HEK293 (cell line): Measurements from ENCODE around the gene MSANTD1.

Experiments used
- CTCF ChIA-PET: fragments of 350-600 bp; formaldehyde crosslinking; extraction: SDS; loops from one replicate; lab custom pipeline; 2021; ENCODE audit warnings: antibody characterized with exemption; lab: Yijun Ruan, JAX
- POLR2A ChIA-PET: fragments of 300-600 bp; formaldehyde crosslinking; extraction: SDS; loops from one replicate; lab custom pipeline; 2020; ENCODE audit warnings: antibody characterized with exemption, inconsistent platforms; lab: Yijun Ruan, JAX
- H3K27ac ChIP-seq: fragments of 200-500 bp; sonication (Bioruptor generic); 2 replicates; pipeline ENCODE4 v1.5.1; 2014; ENCODE audit warnings: low read depth, low read length, control low read depth, inconsistent platforms; ENCODE audit errors: extremely low read depth
- H3K36me3 ChIP-seq, 2 experiments: fragments of 200-500 bp in 1 of 2; sonication (Bioruptor generic) in 1 of 2; 1 replicate in 1 of 2; 2 replicates in 1 of 2; pipeline ENCODE4 v1.5.1; 2014 to 2017; ENCODE audit warnings: inconsistent platforms in 2 of 2, low read length in 2 of 2; ENCODE audit not compliant: control insufficient read depth in 2 of 2, insufficient read depth in 1 of 2
- H3K4me1 ChIP-seq: fragments of 200-500 bp; sonication (Bioruptor generic); 2 replicates; pipeline ENCODE4 v1.5.1; 2014; ENCODE audit warnings: mild to moderate bottlenecking, low read length, inconsistent platforms; ENCODE audit not compliant: control insufficient read depth, insufficient read depth
- H3K4me3 ChIP-seq: 2 replicates; pipeline ENCODE4 v1.5.1; 2011; ENCODE audit warnings: low read depth, mild to moderate bottlenecking, control low read depth, low read length, moderate library complexity
- H3K9me3 ChIP-seq: fragments of 200-500 bp; sonication (Bioruptor generic); 2 replicates; pipeline ENCODE4 v1.5.1; 2014; ENCODE audit warnings: low read depth, low read length, inconsistent platforms; ENCODE audit not compliant: control insufficient read depth, insufficient read depth
- IKZF3 ChIP-seq: fragments of 450-650 bp; IDR thresholded peaks from 2 replicates; pipeline ENCODE4 v1.5.0; 2018; ENCODE audit warnings: missing biosample characterization, mild to moderate bottlenecking, missing genetic modification characterization, moderate library complexity
- RBAK ChIP-seq: fragments of 450-650 bp; formaldehyde crosslinking; IDR thresholded peaks from 2 replicates; pipeline ENCODE4 v1.5.1; 2016; ENCODE audit warnings: missing biosample characterization, missing genetic modification characterization
- SCRT2 ChIP-seq: fragments of 450-650 bp; formaldehyde crosslinking; IDR thresholded peaks from 2 replicates; pipeline ENCODE4 v1.5.1; 2016; ENCODE audit warnings: missing biosample characterization, missing genetic modification characterization
- SP3 ChIP-seq: fragments of 450-650 bp; formaldehyde crosslinking; IDR thresholded peaks from 2 replicates; pipeline ENCODE4 v1.5.1; 2016; ENCODE audit warnings: missing biosample characterization, missing genetic modification characterization
- ZBTB20 ChIP-seq: fragments of 450-650 bp; formaldehyde crosslinking; IDR thresholded peaks from 2 replicates; pipeline ENCODE4 v1.5.1; 2016; ENCODE audit warnings: missing biosample characterization, missing genetic modification characterization
- ZBTB7A ChIP-seq: fragments of 450-650 bp; formaldehyde crosslinking; IDR thresholded peaks from 2 replicates; pipeline ENCODE4 v1.5.1; 2016; ENCODE audit warnings: low read depth, missing biosample characterization, missing genetic modification characterization
- ZFP3 ChIP-seq: fragments of 450-650 bp; formaldehyde crosslinking; IDR thresholded peaks from 2 replicates; pipeline ENCODE4 v1.5.1; 2016; ENCODE audit warnings: low read depth, missing biosample characterization, missing genetic modification characterization
- ZFP69B ChIP-seq: fragments of 450-650 bp; formaldehyde crosslinking; IDR thresholded peaks from 2 replicates; pipeline ENCODE4 v1.5.1; 2016; ENCODE audit warnings: missing biosample characterization, missing genetic modification characterization
- ZIC2 ChIP-seq: fragments of 450-650 bp; formaldehyde crosslinking; IDR thresholded peaks from 2 replicates; pipeline ENCODE4 v1.5.1; 2016; ENCODE audit warnings: missing biosample characterization, missing genetic modification characterization
- ZNF112 ChIP-seq: fragments of 450-650 bp; formaldehyde crosslinking; IDR thresholded peaks from 2 replicates; pipeline ENCODE4 v1.5.0; 2017; ENCODE audit warnings: missing biosample characterization, missing genetic modification characterization
- ZNF121 ChIP-seq: fragments of 450-650 bp; formaldehyde crosslinking; IDR thresholded peaks from 2 replicates; pipeline ENCODE4 v1.5.1; 2016; ENCODE audit warnings: missing biosample characterization, missing genetic modification characterization
- ZNF133 ChIP-seq: fragments of 450-650 bp; formaldehyde crosslinking; IDR thresholded peaks from 2 replicates; pipeline ENCODE4 v1.5.1; 2016; ENCODE audit warnings: missing biosample characterization, missing genetic modification characterization
- ZNF157 ChIP-seq: fragments of 450-650 bp; formaldehyde crosslinking; IDR thresholded peaks from 2 replicates; pipeline ENCODE4 v1.5.1; 2016; ENCODE audit warnings: missing biosample characterization, missing genetic modification characterization
- ZNF169 ChIP-seq: fragments of 450-650 bp; formaldehyde crosslinking; IDR thresholded peaks from 2 replicates; pipeline ENCODE4 v1.5.1; 2016; ENCODE audit warnings: missing biosample characterization, missing genetic modification characterization
- ZNF175 ChIP-seq: fragments of 450-650 bp; formaldehyde crosslinking; IDR thresholded peaks from 2 replicates; pipeline ENCODE4 v1.5.1; 2016; ENCODE audit warnings: missing biosample characterization, missing genetic modification characterization
- ZNF324 ChIP-seq: fragments of 450-650 bp; formaldehyde crosslinking; IDR thresholded peaks from 2 replicates; pipeline ENCODE4 v1.5.1; 2016; ENCODE audit warnings: missing biosample characterization, missing genetic modification characterization
- ZNF354C ChIP-seq: fragments of 450-650 bp; formaldehyde crosslinking; IDR thresholded peaks from 2 replicates; pipeline ENCODE4 v1.5.1; 2016; ENCODE audit warnings: missing biosample characterization, missing genetic modification characterization, low read depth, borderline replicate concordance
- ZNF362 ChIP-seq: fragments of 450-650 bp; formaldehyde crosslinking; IDR thresholded peaks from 2 replicates; pipeline ENCODE4 v1.5.1; 2016; ENCODE audit warnings: missing biosample characterization, missing genetic modification characterization
- ZNF37A ChIP-seq: fragments of 450-650 bp; IDR thresholded peaks from 2 replicates; pipeline ENCODE4 v1.5.1; 2018; ENCODE audit warnings: missing biosample characterization, missing genetic modification characterization
- ZNF501 ChIP-seq: fragments of 450-650 bp; formaldehyde crosslinking; IDR thresholded peaks from 2 replicates; pipeline ENCODE4 v1.5.1; 2016; ENCODE audit warnings: missing biosample characterization, missing genetic modification characterization
- ZNF521 ChIP-seq: fragments of 450-650 bp; formaldehyde crosslinking; IDR thresholded peaks from 2 replicates; pipeline ENCODE4 v1.5.1; 2017; ENCODE audit warnings: missing biosample characterization, mild to moderate bottlenecking, missing genetic modification characterization
- ZNF623 ChIP-seq: fragments of 450-650 bp; formaldehyde crosslinking; IDR thresholded peaks from 2 replicates; pipeline ENCODE4 v1.5.1; 2016; ENCODE audit warnings: missing biosample characterization, missing genetic modification characterization
- ZNF629 ChIP-seq: fragments of 450-650 bp; formaldehyde crosslinking; IDR thresholded peaks from 2 replicates; pipeline ENCODE4 v1.5.1; 2017; ENCODE audit warnings: missing biosample characterization, missing genetic modification characterization
- ZNF701 ChIP-seq: fragments of 450-650 bp; formaldehyde crosslinking; IDR thresholded peaks from 2 replicates; pipeline ENCODE4 v1.5.1; 2016; ENCODE audit warnings: missing biosample characterization, missing genetic modification characterization
- ZNF785 ChIP-seq: fragments of 450-650 bp; formaldehyde crosslinking; IDR thresholded peaks from 2 replicates; pipeline ENCODE4 v1.5.1; 2016; ENCODE audit warnings: missing biosample characterization, missing genetic modification characterization
- ZNF791 ChIP-seq: fragments of 450-650 bp; formaldehyde crosslinking; IDR thresholded peaks from 2 replicates; pipeline ENCODE4 v1.5.1; 2016; ENCODE audit warnings: missing biosample characterization, missing genetic modification characterization
- ZNF792 ChIP-seq: fragments of 450-650 bp; formaldehyde crosslinking; IDR thresholded peaks from 2 replicates; pipeline ENCODE4 v1.5.1; 2016; ENCODE audit warnings: missing biosample characterization, missing genetic modification characterization
- ZNF830 ChIP-seq: fragments of 450-650 bp; IDR thresholded peaks from 2 replicates; pipeline ENCODE4 v1.5.0; 2018; ENCODE audit warnings: missing biosample characterization, missing genetic modification characterization, low read depth, mild to moderate bottlenecking, moderate library complexity
- TF ChIP-seq, protein P1 (sequence below): fragments of 450-650 bp; formaldehyde crosslinking; IDR thresholded peaks from 2 replicates; pipeline ENCODE4 v1.5.1; 2016; ENCODE audit warnings: missing biosample characterization, missing genetic modification characterization, borderline replicate concordance

The MSANTD1 gene

DNA sequence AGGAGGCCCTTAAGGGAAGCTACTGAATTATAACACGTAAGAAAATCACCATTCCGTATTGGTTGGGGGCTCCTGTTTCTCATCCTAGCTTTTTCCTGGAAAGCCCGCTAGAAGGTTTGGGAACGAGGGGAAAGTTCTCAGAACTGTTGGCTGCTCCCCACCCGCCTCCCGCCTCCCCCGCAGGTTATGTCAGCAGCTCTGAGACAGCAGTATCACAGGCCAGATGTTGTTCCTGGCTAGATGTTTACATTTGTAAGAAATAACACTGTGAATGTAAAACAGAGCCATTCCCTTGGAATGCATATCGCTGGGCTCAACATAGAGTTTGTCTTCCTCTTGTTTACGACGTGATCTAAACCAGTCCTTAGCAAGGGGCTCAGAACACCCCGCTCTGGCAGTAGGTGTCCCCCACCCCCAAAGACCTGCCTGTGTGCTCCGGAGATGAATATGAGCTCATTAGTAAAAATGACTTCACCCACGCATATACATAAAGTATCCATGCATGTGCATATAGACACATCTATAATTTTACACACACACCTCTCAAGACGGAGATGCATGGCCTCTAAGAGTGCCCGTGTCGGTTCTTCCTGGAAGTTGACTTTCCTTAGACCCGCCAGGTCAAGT, 6.9 kb upstream of the MSANTD1 start (continued):
- TF ChIP-seq ZNF792 (tag by site-specific recombination) = no peak
- no peak for TF ChIP-seq ZNF37A (tag by site-specific recombination)
- no peak for TF ChIP-seq ZNF785

- TF ChIP-seq ZNF121 (no peak), ZNF169 (no peak), ZNF133 (no peak), IKZF3 (no peak)
- ChIA-PET CTCF (interaction anchor here (1.2 kb wide), 1 partner anchor 200 kb away, joined by 3 read pairs; no protein-coding TSS in a partner anchor), POLR2A (no interaction called here)
- Histone ChIP-seq H3K9me3 (no peaks in the 10 kb centered on the region), H3K36me3 (peaks cover 0 to 49% of the 10 kb centered on the region in 2 experiments; a peak in 1 of 3 replicates), H3K27ac (no peak overlapping the region), H3K4me3 (no peak overlapping the region), H3K4me1 (no peaks in the 10 kb centered on the region)
Measured at GRCh38 chr4:3243136-3243780, 5.7 kb upstream of the MSANTD1 start.

GRCh38 chr4:3244002-3244401, 5.0 kb upstream of the MSANTD1 start:
- H3K4me1 ChIP-seq = no peaks in the 10 kb centered on the region
- H3K27ac ChIP-seq = no peak overlapping the region
- H3K36me3 ChIP-seq = peaks cover 0 to 43% of the 10 kb centered on the region in 2 experiments; a peak in 1 of 3 replicates
- no peaks in the 10 kb centered on the region for H3K9me3 ChIP-seq
- TF ChIP-seq ZNF629 (tag by site-specific recombination) = peak; percentile 28; the same call in 1 of the 2 replicates
- peak; percentile 77 for TF ChIP-seq ZIC2
- TF ChIP-seq ZBTB7A = no peak
- TF ChIP-seq ZNF830 (tag by site-specific recombination) = no peak
- no peak for TF ChIP-seq ZNF701 (tag by site-specific recombination)
- TF ChIP-seq ZNF791 (tag by site-specific recombination) = no peak
- no peak for TF ChIP-seq ZNF37A (tag by site-specific recombination)
- TF ChIP-seq ZNF354C (tag by site-specific recombination) = no peak
- no peak for TF ChIP-seq RBAK (tag by site-specific recombination)
- TF ChIP-seq ZNF792 (tag by site-specific recombination) = no peak
- H3K4me3 ChIP-seq = no peak overlapping the region
- POLR2A ChIA-PET = interaction anchor here (0.6 kb wide), 1 partner anchor 444 kb away, joined by 3 read pairs; no protein-coding TSS in a partner anchor
- CTCF ChIA-PET = interaction anchor here (1.2 kb wide), 1 partner anchor 199 kb away, joined by 3 read pairs; no protein-coding TSS in a partner anchor

- ChIA-PET CTCF (no interaction called here), POLR2A (no interaction called here)
- no peaks in the 10 kb centered on the region for H3K4me1 ChIP-seq
- no peak overlapping the region for H3K27ac ChIP-seq
- TF ChIP-seq ZNF623 (tag by site-specific recombination) (no peak), ZNF501 (no peak), ZFP69B (tag by site-specific recombination) (no peak), ZNF324 (tag by site-specific recombination) (no peak), ZNF362 (tag by site-specific recombination) (no peak), ZNF112 (tag by site-specific recombination) (no peak), ZNF175 (no peak), SCRT2 (tag by site-specific recombination) (no peak), SP3 (tag by site-specific recombination) (no peak), ZNF521 (no peak), ZNF157 (tag by site-specific recombination) (no peak), ZBTB20 (tag by site-specific recombination) (no peak), ZFP3 (no peak)
- TF ChIP-seq, protein P1, sequence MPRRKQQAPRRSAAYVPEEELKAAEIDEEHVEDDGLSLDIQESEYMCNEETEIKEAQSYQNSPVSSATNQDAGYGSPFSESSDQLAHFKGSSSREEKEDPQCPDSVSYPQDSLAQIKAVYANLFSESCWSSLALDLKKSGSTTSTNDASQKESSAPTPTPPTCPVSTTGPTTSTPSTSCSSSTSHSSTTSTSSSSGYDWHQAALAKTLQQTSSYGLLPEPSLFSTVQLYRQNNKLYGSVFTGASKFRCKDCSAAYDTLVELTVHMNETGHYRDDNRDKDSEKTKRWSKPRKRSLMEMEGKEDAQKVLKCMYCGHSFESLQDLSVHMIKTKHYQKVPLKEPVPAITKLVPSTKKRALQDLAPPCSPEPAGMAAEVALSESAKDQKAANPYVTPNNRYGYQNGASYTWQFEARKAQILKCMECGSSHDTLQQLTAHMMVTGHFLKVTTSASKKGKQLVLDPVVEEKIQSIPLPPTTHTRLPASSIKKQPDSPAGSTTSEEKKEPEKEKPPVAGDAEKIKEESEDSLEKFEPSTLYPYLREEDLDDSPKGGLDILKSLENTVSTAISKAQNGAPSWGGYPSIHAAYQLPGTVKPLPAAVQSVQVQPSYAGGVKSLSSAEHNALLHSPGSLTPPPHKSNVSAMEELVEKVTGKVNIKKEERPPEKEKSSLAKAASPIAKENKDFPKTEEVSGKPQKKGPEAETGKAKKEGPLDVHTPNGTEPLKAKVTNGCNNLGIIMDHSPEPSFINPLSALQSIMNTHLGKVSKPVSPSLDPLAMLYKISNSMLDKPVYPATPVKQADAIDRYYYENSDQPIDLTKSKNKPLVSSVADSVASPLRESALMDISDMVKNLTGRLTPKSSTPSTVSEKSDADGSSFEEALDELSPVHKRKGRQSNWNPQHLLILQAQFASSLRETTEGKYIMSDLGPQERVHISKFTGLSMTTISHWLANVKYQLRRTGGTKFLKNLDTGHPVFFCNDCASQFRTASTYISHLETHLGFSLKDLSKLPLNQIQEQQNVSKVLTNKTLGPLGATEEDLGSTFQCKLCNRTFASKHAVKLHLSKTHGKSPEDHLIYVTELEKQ = no peak
- H3K36me3 ChIP-seq = peaks cover 0 to 36% of the 10 kb centered on the region in 2 experiments; a peak in 1 of 3 replicates
- H3K9me3 ChIP-seq = no peaks in the 10 kb centered on the region
- H3K4me3 ChIP-seq = no peak overlapping the region
Measured at GRCh38 chr4:3244747-3245146, 4.2 kb upstream of the MSANTD1 start.
